ENCODE measurements around the gene GNG13.

Gene GNG13

DNA sequence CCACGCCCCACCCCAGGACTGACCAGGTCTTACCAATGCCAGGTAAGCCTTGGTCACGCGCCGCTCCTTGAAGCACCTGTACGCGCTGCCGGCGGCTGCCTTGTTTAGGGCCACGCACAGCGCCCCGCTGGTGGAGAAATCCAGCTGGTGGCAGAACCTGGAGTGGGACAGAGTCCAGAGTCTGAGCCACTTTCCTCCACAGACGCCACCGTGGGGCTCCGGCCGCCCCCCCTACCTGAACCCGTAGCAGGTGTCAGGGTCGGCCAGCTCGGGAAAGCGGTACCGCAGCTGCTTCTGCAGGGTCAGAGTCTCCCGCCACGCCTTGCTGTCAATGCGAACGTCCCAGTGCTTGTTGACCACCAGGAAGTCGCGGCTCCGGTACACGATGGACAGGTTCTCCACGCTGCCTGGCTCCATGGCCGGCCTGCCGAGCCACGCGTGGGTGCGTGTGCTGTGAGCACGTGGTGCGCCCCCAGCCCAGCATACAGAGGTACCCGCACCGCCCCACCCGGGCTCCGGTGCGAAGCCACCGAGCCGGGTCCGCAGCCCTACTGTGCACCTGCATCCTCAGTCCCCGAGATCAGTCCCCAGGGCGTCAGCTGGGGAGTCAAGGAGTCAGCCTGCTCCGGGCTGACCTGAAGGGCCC lies 13.1 kb downstream of the GNG13 start:
- Histone ChIP-seq H3K9me3 (ENCODE audit: insufficient read depth, low read length) (no peaks in the 10 kb centered on the region), H3K9me2 (replicated peaks; ENCODE audit: insufficient read depth, low read length) (no peaks in the 10 kb centered on the region), H3K27ac (ENCODE audit: low read depth, low read length) (peak overlapping the region; percentile 40; the same call in 1 of the 2 replicates), H4K20me1 (ENCODE audit: low read depth, low read length) (no peaks in the 10 kb centered on the region), H2AFZ (ENCODE audit: low read depth, low read length, severe bottlenecking) (no peak overlapping the region), H3K9ac (ENCODE audit: low read length) (peak overlapping the region; percentile 92), H3F3A (ENCODE audit: insufficient read depth) (no peaks in the 10 kb centered on the region), H3K27me3 (ENCODE audit: low read length) (no peaks in the 10 kb centered on the region), H3K4me2 (ENCODE audit: low read depth, low read length, poor library complexity, severe bottlenecking) (peak overlapping the region; percentile 65), H3K4me3 (ENCODE audit: insufficient read depth, low read length, poor library complexity, severe bottlenecking) (peak overlapping the region; percentile 67), H3K79me2 (ENCODE audit: insufficient read depth, low read length) (peaks cover 23% of the 10 kb centered on the region), H3K36me3 (ENCODE audit: low read length) (no peaks in the 10 kb centered on the region)
- TF ChIP-seq CTCF (IDR thresholded peaks at IDR 0.05; ENCODE audit: insufficient read depth, low read length, poor library complexity, severe bottlenecking) (no peak), EZH2phosphoT487 (conservative IDR thresholded peaks at IDR 0.05; ENCODE audit: low read length) (no peak)

DNA sequence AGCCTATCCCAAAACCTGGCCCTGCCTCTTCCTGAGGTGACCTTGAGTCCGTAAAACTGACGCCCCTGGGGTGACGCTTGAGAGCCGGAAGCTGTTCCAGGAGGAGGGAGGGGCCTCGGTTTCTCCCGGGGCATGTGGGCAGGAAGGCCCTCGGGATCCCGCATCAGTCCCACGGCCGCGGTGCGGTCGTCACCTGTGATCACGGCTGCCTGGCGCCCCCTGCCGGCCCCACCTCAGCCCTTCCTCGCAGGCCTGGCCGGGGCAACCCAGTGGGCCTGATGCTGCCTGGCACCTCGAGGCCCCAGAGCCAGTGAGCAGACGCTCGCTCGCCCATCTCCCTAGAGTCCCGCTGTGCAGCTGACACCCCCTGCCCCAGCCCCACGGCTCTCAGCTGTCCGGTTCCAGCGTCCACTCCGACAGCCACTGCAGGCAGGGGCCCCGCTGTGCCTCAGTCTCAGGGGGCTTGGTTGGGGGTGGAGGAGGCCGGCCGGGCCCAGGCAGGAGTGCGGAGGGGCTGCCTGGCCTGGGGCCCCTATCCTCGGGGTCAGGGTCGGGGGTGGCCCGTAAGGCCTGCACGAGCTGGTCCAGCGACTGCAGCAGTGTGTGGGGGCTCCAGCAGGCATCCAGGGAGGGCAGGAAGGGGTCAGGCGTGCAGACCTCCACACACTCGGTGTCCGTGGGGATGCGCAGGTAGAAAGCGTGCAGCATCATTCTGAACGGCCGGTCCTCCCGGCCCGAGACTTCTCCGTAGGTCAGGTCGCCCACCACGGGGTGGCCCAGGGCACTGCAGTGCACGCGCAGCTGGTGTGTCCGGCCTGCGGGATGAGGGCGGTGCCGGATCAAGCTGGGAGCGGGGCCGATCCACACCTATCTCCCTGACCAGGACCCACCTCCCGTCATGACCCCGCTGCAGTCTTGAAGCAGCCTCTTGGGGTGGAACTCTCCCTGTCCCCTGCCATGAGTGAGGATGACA lies 14.7 kb downstream of the GNG13 start:
- Histone ChIP-seq H3K9ac (ENCODE audit: low read length) (no peak overlapping the region), H3K9me3 (ENCODE audit: insufficient read depth, low read length) (no peaks in the 10 kb centered on the region), H4K20me1 (ENCODE audit: low read depth, low read length) (no peaks in the 10 kb centered on the region), H3K79me2 (ENCODE audit: insufficient read depth, low read length) (peaks cover 23% of the 10 kb centered on the region), H3K9me2 (replicated peaks; ENCODE audit: insufficient read depth, low read length) (no peaks in the 10 kb centered on the region), H3K4me2 (ENCODE audit: low read depth, low read length, poor library complexity, severe bottlenecking) (no peak overlapping the region), H3K27ac (ENCODE audit: low read depth, low read length) (no peak overlapping the region), H3K4me3 (ENCODE audit: insufficient read depth, low read length, poor library complexity, severe bottlenecking) (no peak overlapping the region), H3K27me3 (ENCODE audit: low read length) (no peaks in the 10 kb centered on the region), H3F3A (ENCODE audit: insufficient read depth) (no peaks in the 10 kb centered on the region), H2AFZ (ENCODE audit: low read depth, low read length, severe bottlenecking) (no peak overlapping the region), H3K36me3 (ENCODE audit: low read length) (no peaks in the 10 kb centered on the region)
- TF ChIP-seq EZH2phosphoT487 (conservative IDR thresholded peaks at IDR 0.05; ENCODE audit: low read length) (no peak), CTCF (IDR thresholded peaks at IDR 0.05; ENCODE audit: insufficient read depth, low read length, poor library complexity, severe bottlenecking) (peak; percentile 74)

GRCh38 chr16:784431-784830 lies 16.1 kb downstream of the GNG13 start:
- Histone ChIP-seq H3K36me3 (ENCODE audit: low read length) (no peaks in the 10 kb centered on the region), H4K20me1 (ENCODE audit: low read depth, low read length) (no peaks in the 10 kb centered on the region)

More at GRCh38 chr16:784431-784830, 16.1 kb downstream of the GNG13 start:
- Histone ChIP-seq H3K9ac (ENCODE audit: low read length) (no peak overlapping the region), H3K4me3 (ENCODE audit: insufficient read depth, low read length, poor library complexity, severe bottlenecking) (no peak overlapping the region), H2AFZ (ENCODE audit: low read depth, low read length, severe bottlenecking) (no peak overlapping the region), H3K27me3 (ENCODE audit: low read length) (no peaks in the 10 kb centered on the region), H3F3A (ENCODE audit: insufficient read depth) (no peaks in the 10 kb centered on the region), H3K9me2 (replicated peaks; ENCODE audit: insufficient read depth, low read length) (no peaks in the 10 kb centered on the region), H3K79me2 (ENCODE audit: insufficient read depth, low read length) (peaks cover 17% of the 10 kb centered on the region), H3K4me2 (ENCODE audit: low read depth, low read length, poor library complexity, severe bottlenecking) (no peak overlapping the region), H3K9me3 (ENCODE audit: insufficient read depth, low read length) (no peaks in the 10 kb centered on the region), H3K27ac (ENCODE audit: low read depth, low read length) (no peak overlapping the region)
- TF ChIP-seq CTCF (IDR thresholded peaks at IDR 0.05; ENCODE audit: insufficient read depth, low read length, poor library complexity, severe bottlenecking), result no peak
- TF ChIP-seq EZH2phosphoT487 (conservative IDR thresholded peaks at IDR 0.05; ENCODE audit: low read length), result no peak
